ENCODE measurements around the gene CAPN12. TPM values are rescaled to one million over a fixed set of nuclear protein-coding genes. Genes with fewer than 3 reads are reported as not detected.

CAPN12 gene
- total RNA-seq, 1 donor from 2014 or later = not detected

DNA sequence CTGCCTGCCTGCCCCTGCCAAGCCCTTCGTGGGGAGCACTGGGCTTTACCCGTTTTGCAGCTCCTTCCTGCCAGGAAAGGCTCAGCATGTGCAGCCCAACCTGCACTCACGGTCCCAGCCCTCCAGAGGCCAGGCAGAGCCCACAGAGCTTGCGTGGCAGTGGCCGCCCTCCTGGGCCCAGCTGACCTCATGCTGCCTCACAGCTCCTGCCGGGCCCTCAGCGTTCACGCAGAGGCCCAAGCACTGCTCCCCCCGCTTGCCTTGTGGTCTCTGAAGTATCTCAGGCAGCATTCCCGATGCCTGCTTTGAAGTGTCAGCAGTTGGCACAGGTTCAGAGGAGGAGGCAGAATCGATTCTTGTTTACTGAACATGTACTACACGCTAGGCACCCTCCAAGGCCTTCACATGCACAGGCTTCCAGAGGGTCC is 32.5 kb downstream of the CAPN12 start:
- no peak for DNase-seq (ENCODE audit: low spot score)

- no peak for DNase-seq (ENCODE audit: low spot score)
Observed at GRCh38 chr19:38710928-38711725, 33.1 kb downstream of the CAPN12 start.

DNA sequence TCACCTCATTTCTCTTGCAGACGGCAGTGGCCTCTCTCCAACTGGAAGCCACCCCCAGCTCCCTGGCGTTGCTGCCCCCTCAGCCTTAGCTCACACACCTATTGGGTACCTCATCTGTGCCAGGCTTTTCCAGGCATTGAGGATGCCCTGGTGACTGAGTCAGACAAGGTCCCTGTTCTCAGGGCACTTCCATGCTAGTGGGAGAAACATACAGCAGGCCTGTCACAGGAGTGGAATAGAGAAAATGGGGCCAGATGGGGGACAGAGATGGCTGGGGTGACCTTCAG is 33.9 kb downstream of the CAPN12 start:
- no peak for DNase-seq (ENCODE audit: low spot score)

DNA sequence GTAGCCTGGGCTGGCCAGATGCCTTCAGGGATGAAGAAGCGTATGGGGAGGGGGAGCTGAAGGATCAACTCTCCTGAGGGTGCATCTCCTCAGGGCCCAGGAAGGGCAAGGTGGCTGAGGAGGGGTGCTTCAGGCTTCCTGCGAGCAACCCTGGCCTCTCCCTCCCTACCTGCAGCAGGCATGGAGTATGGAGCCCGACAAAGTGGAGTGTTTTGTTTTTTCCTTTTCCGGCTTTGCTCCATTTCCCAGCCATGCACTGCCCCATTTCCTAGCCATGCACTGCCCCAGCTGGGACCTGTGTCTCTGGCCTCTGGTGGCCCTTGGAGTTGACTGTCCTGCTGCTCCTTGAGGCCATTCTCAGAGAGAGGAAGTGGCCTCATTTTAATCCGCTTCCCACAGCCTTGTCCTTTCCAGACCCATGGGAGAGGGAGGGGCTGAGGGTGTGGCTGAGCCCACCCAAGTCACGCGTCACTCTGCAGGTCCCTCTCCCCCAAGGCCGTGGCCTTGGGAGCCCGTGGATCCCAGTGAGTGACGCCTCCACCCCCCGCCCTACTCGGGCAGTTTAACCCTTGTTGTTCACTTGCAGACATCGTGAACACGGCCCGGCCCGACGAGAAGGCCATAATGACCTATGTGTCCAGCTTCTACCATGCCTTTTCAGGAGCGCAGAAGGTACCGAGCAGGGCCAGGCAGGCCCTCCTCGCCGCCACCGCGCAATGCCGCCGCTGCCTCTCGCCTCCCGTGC is 34.4 kb downstream of the CAPN12 start:
- no peak for DNase-seq (ENCODE audit: low spot score)

- DNase-seq (ENCODE audit: low spot score) = no peak
Observed at GRCh38 chr19:38709119-38709518, 35.2 kb downstream of the CAPN12 start.

DNA sequence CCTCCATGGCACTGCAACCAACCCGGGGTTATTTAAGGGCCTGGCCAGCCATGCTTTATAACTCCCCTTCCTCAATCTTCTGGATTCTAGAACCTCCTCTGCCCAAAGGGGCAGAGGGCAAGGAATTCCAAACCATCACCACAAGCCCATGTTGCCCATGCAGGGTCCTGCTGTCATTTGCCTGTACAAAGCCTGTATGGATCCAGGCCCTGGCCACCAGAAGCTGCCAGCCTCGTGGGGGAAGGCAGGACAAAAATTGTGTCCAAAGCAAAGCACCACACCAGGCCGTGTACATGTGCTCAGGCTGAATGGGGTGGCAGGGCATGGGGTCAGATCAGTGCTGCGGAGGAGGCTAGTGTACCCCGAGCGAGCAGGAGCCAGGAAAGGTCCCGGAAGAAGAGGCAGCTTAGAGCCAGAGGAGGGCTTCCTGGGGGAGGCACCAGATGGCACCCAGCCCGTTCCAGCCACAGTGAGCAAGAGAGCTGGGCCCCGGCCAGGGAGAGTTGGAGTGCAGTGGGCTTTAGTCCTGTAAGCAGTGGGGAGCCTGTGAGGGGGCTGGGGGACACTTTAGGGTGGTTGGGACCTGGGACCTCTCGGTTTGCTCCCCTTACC is 35.8 kb downstream of the CAPN12 start:
- DNase-seq (ENCODE audit: low spot score) = no peak

- DNase-seq (ENCODE audit: low spot score) = no peak
Observed at GRCh38 chr19:38707512-38708114, 36.7 kb downstream of the CAPN12 start.

- DNase-seq (ENCODE audit: low spot score) = no peak
Observed at GRCh38 chr19:38706792-38707511, 37.3 kb downstream of the CAPN12 start.

GRCh38 chr19:38705197-38706019 is 38.9 kb downstream of the CAPN12 start:
- no peak for DNase-seq (ENCODE audit: low spot score)

DNA sequence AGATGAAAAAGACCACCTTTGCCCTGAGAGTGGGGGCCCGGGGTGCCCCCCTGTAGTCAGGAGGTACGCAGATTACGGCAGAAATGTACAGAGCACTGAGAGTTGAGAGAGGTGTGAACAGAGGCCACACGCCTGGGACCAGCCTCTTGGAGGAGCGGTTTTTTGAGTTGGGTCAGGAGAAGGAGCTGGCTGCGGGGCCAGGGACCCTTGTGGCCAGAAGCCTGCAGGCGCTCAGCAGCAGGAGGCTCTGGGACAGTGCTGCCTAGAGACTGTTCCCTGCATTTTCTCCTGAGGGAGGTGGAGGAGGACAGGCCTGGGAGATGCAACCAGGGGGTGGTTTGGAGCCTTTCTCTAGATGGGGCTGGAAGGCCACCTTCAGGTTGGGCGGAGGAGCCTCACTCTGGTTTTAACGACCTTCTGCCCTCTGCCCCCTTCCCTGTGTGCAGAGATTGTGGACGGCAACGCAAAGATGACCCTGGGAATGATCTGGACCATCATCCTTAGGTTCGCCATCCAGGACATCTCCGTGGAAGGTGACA is 39.7 kb downstream of the CAPN12 start:
- DNase-seq (ENCODE audit: low spot score) = no peak

DNA sequence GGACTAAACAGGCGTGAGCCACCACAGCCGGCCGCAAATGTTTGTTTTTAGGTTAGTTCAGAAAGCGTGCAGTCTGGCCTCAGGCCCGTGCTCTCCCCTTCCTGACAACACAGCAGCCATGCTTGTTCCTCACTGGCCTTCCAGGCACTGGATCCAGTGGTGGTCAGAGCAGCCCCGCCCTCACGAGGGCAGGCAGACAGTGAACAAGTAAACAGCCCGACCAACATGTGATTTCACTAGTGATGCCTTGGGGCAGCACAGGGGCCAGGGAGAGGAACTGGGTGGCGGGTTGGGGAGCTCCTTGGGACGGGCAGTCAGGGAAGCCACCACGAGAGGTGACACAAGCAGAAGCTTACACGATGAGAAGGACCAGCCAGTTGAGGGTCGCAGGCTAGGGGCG is 40.8 kb downstream of the CAPN12 start:
- DNase-seq (ENCODE audit: low spot score) = no peak

DNA sequence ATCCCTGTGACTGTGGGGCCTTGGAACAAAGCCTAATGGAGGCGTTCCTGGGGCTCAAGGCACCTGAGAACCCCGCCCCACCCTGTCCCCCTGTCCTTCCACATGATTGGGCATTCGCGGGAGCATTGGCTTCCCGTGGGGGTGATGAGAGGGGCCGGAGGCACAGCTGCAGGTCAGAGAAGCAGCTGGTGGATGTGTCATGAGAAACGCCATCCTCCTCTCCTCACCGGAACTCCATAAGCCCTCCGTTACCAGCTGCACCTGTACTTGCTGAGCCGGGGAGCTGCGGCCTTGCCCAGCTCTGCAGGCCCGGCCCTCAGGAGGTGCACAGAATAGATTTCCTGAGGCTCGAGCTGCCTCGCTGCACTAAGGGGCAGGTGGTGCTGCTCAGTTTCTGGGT is 42.0 kb downstream of the CAPN12 start:
- no peak for DNase-seq (ENCODE audit: low spot score)

- no peak for DNase-seq (ENCODE audit: low spot score)
Observed at GRCh38 chr19:38701455-38702063, 42.7 kb downstream of the CAPN12 start.

DNA sequence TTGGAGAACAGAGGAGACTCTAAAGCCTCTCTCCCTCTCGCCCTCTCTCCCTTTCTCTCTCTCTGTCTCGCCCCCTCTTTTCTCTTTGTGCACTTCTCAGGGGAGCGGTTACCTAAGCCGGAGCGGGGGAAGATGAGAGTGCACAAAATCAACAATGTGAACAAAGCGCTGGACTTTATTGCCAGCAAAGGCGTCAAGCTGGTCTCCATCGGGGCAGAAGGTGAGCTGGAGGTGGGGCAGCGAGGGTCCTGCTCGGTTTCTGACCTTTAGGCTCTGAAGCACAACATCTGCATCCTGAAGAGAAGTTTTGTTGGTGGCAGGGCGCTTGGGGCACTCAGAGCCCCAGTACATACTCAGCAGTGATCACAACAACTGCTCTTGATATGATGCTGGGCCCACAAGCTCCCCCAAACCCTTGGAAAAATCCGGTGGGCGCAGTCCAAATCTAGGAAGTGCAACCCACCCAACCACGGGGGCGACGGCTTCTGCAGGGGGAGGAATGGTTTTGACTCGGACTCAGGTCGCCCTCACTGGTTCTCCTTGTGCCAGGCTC is 43.3 kb downstream of the CAPN12 start:
- DNase-seq (ENCODE audit: low spot score) = no peak

DNA sequence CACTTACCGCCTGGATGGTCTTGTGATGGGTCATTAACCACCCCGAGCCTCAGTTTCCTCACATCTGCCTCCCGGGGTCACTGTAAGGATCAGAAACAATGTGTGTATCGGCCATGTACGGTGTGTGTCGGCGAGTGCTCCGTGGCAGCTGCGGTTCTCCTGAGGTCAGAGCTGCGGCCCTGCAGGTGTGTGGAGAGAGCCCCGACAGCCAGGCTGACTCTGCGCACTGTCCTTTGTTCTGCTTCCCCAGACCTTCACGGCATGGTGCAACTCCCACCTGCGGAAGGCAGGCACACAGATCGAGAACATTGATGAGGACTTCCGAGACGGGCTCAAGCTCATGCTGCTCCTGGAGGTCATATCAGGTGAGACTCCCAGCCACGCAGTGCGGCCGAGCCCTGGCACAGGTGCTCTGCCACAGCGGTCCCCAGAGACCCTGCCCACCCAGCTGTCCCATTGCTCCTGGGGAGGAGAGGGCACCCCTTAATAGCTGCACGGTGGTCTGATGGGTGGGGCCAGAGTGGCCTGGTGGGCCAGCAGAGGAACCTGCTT is 43.8 kb downstream of the CAPN12 start:
- DNase-seq (ENCODE audit: low spot score) = no peak

DNA sequence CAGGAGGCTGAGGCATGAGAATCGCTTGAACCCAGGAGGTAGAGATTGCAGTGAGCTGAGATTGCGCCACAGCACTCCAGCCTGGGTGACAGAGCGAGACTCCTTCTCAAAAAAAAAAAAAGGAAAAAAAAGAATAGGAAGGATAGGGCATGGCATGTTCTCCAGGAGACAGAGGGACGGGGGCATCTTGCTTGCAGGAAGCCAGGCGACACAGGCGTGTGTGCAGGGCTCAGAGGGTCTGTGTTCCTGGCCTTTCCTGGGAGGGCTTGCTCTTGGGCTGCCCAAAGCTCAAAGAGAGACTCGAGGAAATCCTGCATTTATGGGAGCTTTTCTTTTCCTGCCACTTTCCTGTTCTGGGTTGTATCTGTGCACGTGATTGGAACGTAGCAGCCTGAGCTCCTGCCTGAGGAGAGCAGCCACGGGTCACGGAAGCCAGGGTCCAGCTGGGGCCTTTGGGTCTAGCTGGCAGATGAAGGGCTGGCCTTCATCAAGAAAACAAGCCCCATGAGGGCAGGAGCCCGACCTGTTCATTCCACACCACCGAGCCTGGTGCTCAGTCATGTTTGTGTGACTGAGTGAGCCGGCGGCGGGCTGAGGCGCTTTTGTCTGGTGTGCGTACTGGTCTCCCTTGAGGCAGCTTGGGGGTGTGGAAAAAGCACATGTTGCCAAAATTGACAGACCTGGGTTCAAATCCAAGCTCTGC is 44.5 kb downstream of the CAPN12 start:
- no peak for DNase-seq (ENCODE audit: low spot score)

DNA sequence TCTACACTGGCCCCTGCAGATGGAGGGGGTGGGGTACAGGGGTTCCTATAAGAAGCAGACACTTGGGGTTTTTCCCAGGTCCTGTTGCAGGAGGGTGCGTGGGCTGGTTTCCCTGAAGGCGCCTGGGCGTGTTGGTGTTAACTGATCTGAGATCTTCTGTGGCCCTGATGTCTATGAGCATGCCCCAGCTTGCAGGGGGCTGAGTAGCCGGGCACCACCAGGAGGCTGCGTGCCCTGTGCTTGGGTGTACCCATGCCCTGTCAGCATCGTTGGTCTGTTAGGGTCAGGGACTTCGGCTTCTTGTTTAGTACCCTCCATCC is 45.3 kb downstream of the CAPN12 start:
- no peak for DNase-seq (ENCODE audit: low spot score)

GRCh38 chr19:38698225-38699026 is 45.8 kb downstream of the CAPN12 start:
- DNase-seq (ENCODE audit: low spot score) = no peak

Data from umbilical cord (tissue), 2 donors.